HCT116 (cell line): ENCODE data around the gene PPM1B. TPM values are rescaled to one million over a fixed set of nuclear protein-coding genes. Genes with fewer than 3 reads are reported as not detected.

ENCODE experiments used
- ATAC-seq: fragments of 200-7000 bp; cut with Tn5 transposase; 2 replicates; pipeline ENCODE4 v1.9.1; 2020; ENCODE audit warnings: mild to moderate bottlenecking, moderate library complexity
- BruUV-seq: library from RNA; stranded (reverse); fragments of 400-500 nt; replicated peaks from 2 replicates; lab custom pipeline; 2021; lab: Mats Ljungman, UMichigan
- CTCF ChIA-PET: fragments of 300-600 bp; sonication (Branson Sonifier 250); formaldehyde crosslinking; loops from one replicate; lab custom pipeline; 2021; ENCODE audit warnings: antibody characterized with exemption; lab: Charles Lee
- POLR2A ChIA-PET: fragments of 300-600, 350-600 bp; sonication (Branson Sonifier 250); formaldehyde crosslinking; loops from one replicate; lab custom pipeline; 2021; ENCODE audit warnings: antibody characterized with exemption; lab: Charles Lee
- RAD21 ChIA-PET, 2 experiments: fragments of 300-600 bp; sonication (Branson Sonifier 250); formaldehyde crosslinking; loops; one replicate each; lab custom pipeline; 2023; ENCODE audit warnings: low total read pairs in 2 of 2; ENCODE audit not compliant: uncharacterized antibody in 2 of 2, unreplicated experiment in 2 of 2, low non-redundant PET in 1 of 2; lab: Charles Lee
- DNase-seq: peaks from one replicate; pipeline ENCODE4 v3.0.0-alpha.2; 2010; ENCODE audit warnings: low read depth, low spot score
- H2AFZ ChIP-seq: fragments of 200-600 bp; shearing (Covaris generic), sonication (generic); 2 replicates; pipeline ENCODE4 v1.6.1; 2017; ENCODE audit warnings: low read depth, mixed run types, mixed read lengths, antibody characterized with exemption, low read length; ENCODE audit not compliant: poor library complexity, severe bottlenecking
- H3K27ac ChIP-seq: 2 replicates; pipeline ENCODE4 v1.5.1; 2012; ENCODE audit warnings: low read depth, low read length
- H3K27me3 ChIP-seq: fragments of 200-600 bp; sonication (generic); 2 replicates; pipeline ENCODE4 v1.6.1; 2016; ENCODE audit warnings: mixed run types, low read length, mixed read lengths; ENCODE audit not compliant: insufficient read depth
- H3K36me3 ChIP-seq, 2 experiments: fragments of 200-500 bp in 1 of 2; fragments of 200-600 bp in 1 of 2; sonication (Bioruptor generic) in 1 of 2; sonication (generic) in 1 of 2; 2 replicates each; pipeline versions ENCODE4 v1.5.1 to v1.6.1; 2014 to 2016; ENCODE audit warnings: low read length in 2 of 2, inconsistent platforms in 1 of 2, mixed read lengths in 1 of 2, mixed run types in 1 of 2; ENCODE audit not compliant: insufficient read depth in 2 of 2, control insufficient read depth in 1 of 2
- H3K4me1 ChIP-seq, 2 experiments: fragments of 200-600 bp in 1 of 2; sonication (generic) in 1 of 2; 2 replicates each; pipeline versions ENCODE4 v1.5.1 to v1.6.1; 2012 to 2017; ENCODE audit warnings: low read length in 2 of 2, inconsistent platforms in 1 of 2, mild to moderate bottlenecking in 1 of 2, mixed read lengths in 1 of 2, mixed run types in 1 of 2, moderate library complexity in 1 of 2; ENCODE audit not compliant: insufficient read depth in 2 of 2, control insufficient read depth in 1 of 2
- H3K4me2 ChIP-seq: fragments of 200-600 bp; sonication (generic); 2 replicates; pipeline ENCODE4 v1.6.1; 2017; ENCODE audit warnings: mixed run types, low read length, mixed read lengths
- H3K4me3 ChIP-seq, 2 experiments: fragments of 200-600 bp in 1 of 2; sonication (generic) in 1 of 2; replicated peaks in 1 of 2; 2 replicates each; pipeline ENCODE4 v1.5.1; 2011 to 2016; ENCODE audit warnings: low read length in 2 of 2, control low read depth in 1 of 2, low read depth in 1 of 2, mild to moderate bottlenecking in 1 of 2, mixed read lengths in 1 of 2, mixed run types in 1 of 2
- H3K79me2 ChIP-seq: fragments of 200-600 bp; sonication (generic); 2 replicates; pipeline ENCODE4 v1.6.1; 2017; ENCODE audit warnings: mild to moderate bottlenecking, mixed run types, low read length, moderate library complexity, mixed read lengths; ENCODE audit not compliant: insufficient read depth
- H3K9ac ChIP-seq: fragments of 200-600 bp; sonication (generic); 2 replicates; pipeline ENCODE4 v1.6.1; 2016; ENCODE audit warnings: low read length, mixed read lengths
- H3K9me2 ChIP-seq: fragments of 200-600 bp; sonication (generic), shearing (Covaris generic); 2 replicates; pipeline ENCODE4 v1.6.1; 2017; ENCODE audit warnings: mixed run types, mild to moderate bottlenecking, moderate library complexity; ENCODE audit not compliant: insufficient read depth
- H3K9me3 ChIP-seq, 2 experiments: fragments of 200-500 bp in 1 of 2; fragments of 200-600 bp in 1 of 2; sonication (Bioruptor generic) in 1 of 2; sonication (generic) in 1 of 2; 2 replicates each; pipeline ENCODE4 v1.6.1; 2014 to 2017; ENCODE audit warnings: low read length in 2 of 2, mixed read lengths in 2 of 2, inconsistent platforms in 1 of 2, low read depth in 1 of 2, mild to moderate bottlenecking in 1 of 2, mixed run types in 1 of 2, moderate library complexity in 1 of 2; ENCODE audit not compliant: control insufficient read depth in 1 of 2, insufficient read depth in 1 of 2
- H4K20me1 ChIP-seq: fragments of 200-600 bp; sonication (generic), shearing (Covaris generic); 2 replicates; pipeline ENCODE4 v1.6.1; 2017; ENCODE audit warnings: mixed run types, mild to moderate bottlenecking, moderate library complexity; ENCODE audit not compliant: insufficient read depth
- CBX3 ChIP-seq: IDR thresholded peaks from 2 replicates; pipeline ENCODE4 v1.6.1; 2012; ENCODE audit warnings: low read depth
- EGR1 ChIP-seq: IDR thresholded peaks from 2 replicates; pipeline ENCODE4 v1.6.1; 2012; ENCODE audit warnings: low read depth
- EZH2phosphoT487 ChIP-seq: fragments of 200-600 bp; IDR thresholded peaks from 2 replicates; pipeline ENCODE4 v1.6.1; 2018; ENCODE audit warnings: antibody characterized with exemption, borderline replicate concordance
- POLR2A ChIP-seq: IDR thresholded peaks from 2 replicates; pipeline ENCODE4 v1.7.0; 2011; ENCODE audit warnings: borderline replicate concordance; ENCODE audit not compliant: insufficient read depth, insufficient read length; ENCODE audit errors: extremely low read depth
- POLR2AphosphoS5 ChIP-seq: IDR thresholded peaks from 2 replicates; pipeline ENCODE4 v1.6.1; 2011; ENCODE audit warnings: mild to moderate bottlenecking, low read depth, low read length, moderate library complexity
- RAD21 ChIP-seq: IDR thresholded peaks from 2 replicates; pipeline ENCODE4 v1.6.1; 2012; ENCODE audit warnings: low read depth, mild to moderate bottlenecking
- SP1 ChIP-seq: IDR thresholded peaks from 2 replicates; pipeline ENCODE4 v1.6.1; 2012; ENCODE audit warnings: low read depth
- SRF ChIP-seq: IDR thresholded peaks from 2 replicates; pipeline ENCODE4 v1.6.1; 2012; ENCODE audit warnings: low read depth
- ZNF274 ChIP-seq: fragments of 200-500 bp; sonication (Bioruptor generic); IDR thresholded peaks from 2 replicates; pipeline ENCODE4 v1.6.1; 2014; ENCODE audit warnings: mild to moderate bottlenecking, low read depth, low read length, inconsistent platforms
- intact Hi-C: fragments of 100-400 bp; cut with micrococcal nuclease; formaldehyde crosslinking; loops from 2 replicates; pipeline ENCODE4 v1.10.0; 2022
- total RNA-seq: library from RNA; stranded (reverse); gene quantifications from one replicate; pipeline ENCODE4 v1.2.1, GENCODE V29; 2021; ENCODE audit not compliant: unreplicated experiment
- TF ChIP-seq, protein P1 (sequence below): IDR thresholded peaks from 2 replicates; pipeline ENCODE4 v1.6.1; 2012
- TF ChIP-seq, protein P2 (sequence below), 3 experiments: fragments of 200-600 bp in 1 of 3; sonication (generic) in 1 of 3; IDR thresholded peaks in 2 of 3; conservative IDR thresholded peaks in 1 of 3; 2 replicates each; pipeline ENCODE4 v1.5.1; 2012 to 2017; ENCODE audit warnings: low read depth in 2 of 3, low read length in 2 of 3, antibody characterized with exemption in 1 of 3, borderline replicate concordance in 1 of 3, control low read depth in 1 of 3, mild to moderate bottlenecking in 1 of 3, mixed read lengths in 1 of 3, mixed run types in 1 of 3, moderate library complexity in 1 of 3; ENCODE audit not compliant: insufficient read depth in 1 of 3
- TF ChIP-seq, protein P3 (sequence below): IDR thresholded peaks from 2 replicates; pipeline ENCODE4 v1.6.1; 2012; ENCODE audit warnings: low read depth
- TF ChIP-seq, protein P4 (sequence below): IDR thresholded peaks from 2 replicates; pipeline ENCODE4 v1.6.1; 2011; ENCODE audit warnings: mild to moderate bottlenecking, low read length, moderate library complexity; ENCODE audit not compliant: insufficient replicate concordance; ENCODE audit errors: extremely low read depth

PPM1B gene
- total RNA-seq, 1 experiment from 2014 or later: 36.9 TPM

DNA sequence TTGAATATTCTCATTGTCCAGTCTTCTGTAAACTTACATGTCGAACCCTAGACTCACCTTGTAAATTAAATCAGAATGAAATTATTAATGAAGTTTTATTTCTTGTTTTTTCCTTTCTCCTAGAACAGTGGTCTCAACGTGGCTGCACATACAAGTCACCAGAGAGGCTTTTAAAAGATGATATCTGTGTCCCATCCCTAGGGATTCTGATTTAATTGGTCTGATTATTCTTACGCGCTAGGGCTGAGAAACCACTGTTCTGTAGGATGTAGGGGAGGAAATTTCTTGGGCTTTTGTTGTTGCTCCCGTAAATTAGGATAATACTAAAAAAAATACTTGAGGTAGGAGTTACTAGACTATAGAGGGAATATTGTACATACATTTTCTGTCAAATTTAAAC lies 32.1 kb downstream of the PPM1B start:
- DNase-seq: no peak
- H3K27me3 ChIP-seq: no peaks in the 10 kb centered on the region
- BruUV-seq: no TSS peak
- no peak overlapping the region for H3K4me3 ChIP-seq
- ChIA-PET POLR2A (no interaction called here), CTCF (no interaction called here), RAD21 (no interaction called here)
- no peaks in the 10 kb centered on the region for H3K36me3 ChIP-seq
- H3K9ac ChIP-seq: no peak overlapping the region
- H3K79me2 ChIP-seq: peaks cover 48% of the 10 kb centered on the region
- no peak for ATAC-seq
- no peaks in the 10 kb centered on the region for H3K9me3 ChIP-seq
- no peaks in the 10 kb centered on the region for H4K20me1 ChIP-seq
- no peaks in the 10 kb centered on the region for H3K4me1 ChIP-seq
- H3K27ac ChIP-seq: no peak overlapping the region
- H3K4me2 ChIP-seq: no peak overlapping the region
- no peak overlapping the region for H2AFZ ChIP-seq
- TF ChIP-seq, protein P1, sequence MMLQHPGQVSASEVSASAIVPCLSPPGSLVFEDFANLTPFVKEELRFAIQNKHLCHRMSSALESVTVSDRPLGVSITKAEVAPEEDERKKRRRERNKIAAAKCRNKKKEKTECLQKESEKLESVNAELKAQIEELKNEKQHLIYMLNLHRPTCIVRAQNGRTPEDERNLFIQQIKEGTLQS: no peak
- TF ChIP-seq, protein P2, sequence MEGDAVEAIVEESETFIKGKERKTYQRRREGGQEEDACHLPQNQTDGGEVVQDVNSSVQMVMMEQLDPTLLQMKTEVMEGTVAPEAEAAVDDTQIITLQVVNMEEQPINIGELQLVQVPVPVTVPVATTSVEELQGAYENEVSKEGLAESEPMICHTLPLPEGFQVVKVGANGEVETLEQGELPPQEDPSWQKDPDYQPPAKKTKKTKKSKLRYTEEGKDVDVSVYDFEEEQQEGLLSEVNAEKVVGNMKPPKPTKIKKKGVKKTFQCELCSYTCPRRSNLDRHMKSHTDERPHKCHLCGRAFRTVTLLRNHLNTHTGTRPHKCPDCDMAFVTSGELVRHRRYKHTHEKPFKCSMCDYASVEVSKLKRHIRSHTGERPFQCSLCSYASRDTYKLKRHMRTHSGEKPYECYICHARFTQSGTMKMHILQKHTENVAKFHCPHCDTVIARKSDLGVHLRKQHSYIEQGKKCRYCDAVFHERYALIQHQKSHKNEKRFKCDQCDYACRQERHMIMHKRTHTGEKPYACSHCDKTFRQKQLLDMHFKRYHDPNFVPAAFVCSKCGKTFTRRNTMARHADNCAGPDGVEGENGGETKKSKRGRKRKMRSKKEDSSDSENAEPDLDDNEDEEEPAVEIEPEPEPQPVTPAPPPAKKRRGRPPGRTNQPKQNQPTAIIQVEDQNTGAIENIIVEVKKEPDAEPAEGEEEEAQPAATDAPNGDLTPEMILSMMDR (IDR thresholded peaks at IDR 0.05 in 2 of 3, conservative IDR thresholded peaks at IDR 0.05 in 1 of 3; ENCODE audit: borderline replicate concordance in 1 of 3, insufficient read depth in 1 of 3, low read depth in 2 of 3, low read length in 2 of 3): no peak
- no peak for TF ChIP-seq ZNF274
- TF ChIP-seq EGR1: no peak
- no peak for TF ChIP-seq SP1
- no peak for TF ChIP-seq EZH2phosphoT487
- no peak for TF ChIP-seq RAD21
- TF ChIP-seq SRF: no peak
- TF ChIP-seq, protein P3, sequence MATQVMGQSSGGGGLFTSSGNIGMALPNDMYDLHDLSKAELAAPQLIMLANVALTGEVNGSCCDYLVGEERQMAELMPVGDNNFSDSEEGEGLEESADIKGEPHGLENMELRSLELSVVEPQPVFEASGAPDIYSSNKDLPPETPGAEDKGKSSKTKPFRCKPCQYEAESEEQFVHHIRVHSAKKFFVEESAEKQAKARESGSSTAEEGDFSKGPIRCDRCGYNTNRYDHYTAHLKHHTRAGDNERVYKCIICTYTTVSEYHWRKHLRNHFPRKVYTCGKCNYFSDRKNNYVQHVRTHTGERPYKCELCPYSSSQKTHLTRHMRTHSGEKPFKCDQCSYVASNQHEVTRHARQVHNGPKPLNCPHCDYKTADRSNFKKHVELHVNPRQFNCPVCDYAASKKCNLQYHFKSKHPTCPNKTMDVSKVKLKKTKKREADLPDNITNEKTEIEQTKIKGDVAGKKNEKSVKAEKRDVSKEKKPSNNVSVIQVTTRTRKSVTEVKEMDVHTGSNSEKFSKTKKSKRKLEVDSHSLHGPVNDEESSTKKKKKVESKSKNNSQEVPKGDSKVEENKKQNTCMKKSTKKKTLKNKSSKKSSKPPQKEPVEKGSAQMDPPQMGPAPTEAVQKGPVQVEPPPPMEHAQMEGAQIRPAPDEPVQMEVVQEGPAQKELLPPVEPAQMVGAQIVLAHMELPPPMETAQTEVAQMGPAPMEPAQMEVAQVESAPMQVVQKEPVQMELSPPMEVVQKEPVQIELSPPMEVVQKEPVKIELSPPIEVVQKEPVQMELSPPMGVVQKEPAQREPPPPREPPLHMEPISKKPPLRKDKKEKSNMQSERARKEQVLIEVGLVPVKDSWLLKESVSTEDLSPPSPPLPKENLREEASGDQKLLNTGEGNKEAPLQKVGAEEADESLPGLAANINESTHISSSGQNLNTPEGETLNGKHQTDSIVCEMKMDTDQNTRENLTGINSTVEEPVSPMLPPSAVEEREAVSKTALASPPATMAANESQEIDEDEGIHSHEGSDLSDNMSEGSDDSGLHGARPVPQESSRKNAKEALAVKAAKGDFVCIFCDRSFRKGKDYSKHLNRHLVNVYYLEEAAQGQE: no peak
- no peak for TF ChIP-seq POLR2AphosphoS5
- no peak for TF ChIP-seq CBX3
- no peak for TF ChIP-seq POLR2A
- TF ChIP-seq, protein P4, sequence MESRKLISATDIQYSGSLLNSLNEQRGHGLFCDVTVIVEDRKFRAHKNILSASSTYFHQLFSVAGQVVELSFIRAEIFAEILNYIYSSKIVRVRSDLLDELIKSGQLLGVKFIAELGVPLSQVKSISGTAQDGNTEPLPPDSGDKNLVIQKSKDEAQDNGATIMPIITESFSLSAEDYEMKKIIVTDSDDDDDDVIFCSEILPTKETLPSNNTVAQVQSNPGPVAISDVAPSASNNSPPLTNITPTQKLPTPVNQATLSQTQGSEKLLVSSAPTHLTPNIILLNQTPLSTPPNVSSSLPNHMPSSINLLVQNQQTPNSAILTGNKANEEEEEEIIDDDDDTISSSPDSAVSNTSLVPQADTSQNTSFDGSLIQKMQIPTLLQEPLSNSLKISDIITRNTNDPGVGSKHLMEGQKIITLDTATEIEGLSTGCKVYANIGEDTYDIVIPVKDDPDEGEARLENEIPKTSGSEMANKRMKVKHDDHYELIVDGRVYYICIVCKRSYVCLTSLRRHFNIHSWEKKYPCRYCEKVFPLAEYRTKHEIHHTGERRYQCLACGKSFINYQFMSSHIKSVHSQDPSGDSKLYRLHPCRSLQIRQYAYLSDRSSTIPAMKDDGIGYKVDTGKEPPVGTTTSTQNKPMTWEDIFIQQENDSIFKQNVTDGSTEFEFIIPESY: no peak
- TF ChIP-seq, all 23 proteins: peak for 0
- intact Hi-C loops: no loop called here
- no peaks in the 10 kb centered on the region for H3K9me2 ChIP-seq
